Sigmoid colon (tissue), 7 donors: ENCODE measurements around the gene SPRED3. TPM values are rescaled to one million over a fixed set of nuclear protein-coding genes. Genes with fewer than 3 reads are reported as not detected.

Experiments
- DNase-seq: peaks from one replicate; pipeline ENCODE4 v3.0.0-alpha.2; 2019
- H3K27ac ChIP-seq, 4 donors: fragments of 200-600 bp; sonication (generic); one replicate each; pipeline ENCODE4 v1.5.1; 2016 to 2019; ENCODE audit warnings: mild to moderate bottlenecking in 1 of 4
- H3K27me3 ChIP-seq, 3 donors: fragments of 200-600 bp; sonication (generic); one replicate each; pipeline ENCODE4 v1.5.1; 2019; ENCODE audit warnings: mild to moderate bottlenecking in 1 of 3
- H3K36me3 ChIP-seq, 4 donors: fragments of 200-600 bp; sonication (generic); one replicate each; pipeline ENCODE4 v1.5.1; 2016 to 2019
- H3K4me1 ChIP-seq, 4 donors: fragments of 200-600 bp; sonication (generic); one replicate each; pipeline ENCODE4 v1.5.1; 2017 to 2019
- H3K4me3 ChIP-seq, 4 donors: fragments of 200-600 bp; sonication (generic); one replicate each; pipeline ENCODE4 v1.5.1; 2017 to 2019; ENCODE audit warnings: mild to moderate bottlenecking in 2 of 4, moderate library complexity in 1 of 4
- H3K9me3 ChIP-seq, 4 donors: fragments of 200-600 bp in 3 of 4; sonication (generic) in 3 of 4; one replicate each; pipeline versions ENCODE4 v1.5.1 to v1.6.1; 2013 to 2019
- EP300 ChIP-seq, 4 donors: sonication (generic); formaldehyde crosslinking; IDR thresholded peaks; one replicate each; pipeline ENCODE4 v1.6.1; 2017; ENCODE audit warnings: antibody characterized with exemption in 4 of 4
- POLR2A ChIP-seq, 2 donors: fragments of 450-650 bp; IDR thresholded peaks; one replicate each; pipeline ENCODE4 v1.6.1; 2016; ENCODE audit warnings: antibody characterized with exemption in 2 of 2, mild to moderate bottlenecking in 2 of 2, moderate library complexity in 2 of 2
- POLR2AphosphoS5 ChIP-seq, 4 donors: sonication (generic); formaldehyde crosslinking; IDR thresholded peaks; one replicate each; pipeline ENCODE4 v1.6.1; 2017; ENCODE audit warnings: antibody characterized with exemption in 4 of 4
- WGBS, 2 donors: extraction: QIAGEN DNeasy Blood & Tissue Kit; methylation state at CpG; one replicate each; pipeline ENCODE4 v1.1.7; 2013; 5-methylcytosine and 5-hydroxymethylcytosine counted together
- intact Hi-C: fragments of 100-400 bp; cut with DNase I; formaldehyde crosslinking; loops from one replicate; pipeline ENCODE4 v1.15.1; 2023
- polyA plus RNA-seq, 3 donors: library from polyadenylated mRNA; stranded (reverse); fragments of 200-250 nt; gene quantifications; one replicate each; pipeline ENCODE4 v1.2.3, GENCODE V29; 2013
- total RNA-seq, 4 donors: library from RNA; depleted of rRNA; stranded (reverse); fragments of >200 nt; gene quantifications; one replicate each; pipeline ENCODE4 v1.1.0, GENCODE V29; 2016
- TF ChIP-seq, protein P1 (sequence below), 4 experiments: fragments of 450-650 bp in 3 of 4; fragments of 200-600 bp in 1 of 4; IDR thresholded peaks; one replicate each; pipeline ENCODE4 v1.5.1; 2016 to 2019; ENCODE audit warnings: antibody characterized with exemption in 4 of 4, mild to moderate bottlenecking in 3 of 4, moderate library complexity in 2 of 4
- donor health status: healthy with polysubstance abuse.
- donor health status: Bipolar disorder and iron deficiency.
- donor health status: healthy.

Gene SPRED3
- total and polyA plus RNA-seq, 7 donors, result under 0.01 to 1.5 (median 0.36) TPM; not detected in 2

DNA sequence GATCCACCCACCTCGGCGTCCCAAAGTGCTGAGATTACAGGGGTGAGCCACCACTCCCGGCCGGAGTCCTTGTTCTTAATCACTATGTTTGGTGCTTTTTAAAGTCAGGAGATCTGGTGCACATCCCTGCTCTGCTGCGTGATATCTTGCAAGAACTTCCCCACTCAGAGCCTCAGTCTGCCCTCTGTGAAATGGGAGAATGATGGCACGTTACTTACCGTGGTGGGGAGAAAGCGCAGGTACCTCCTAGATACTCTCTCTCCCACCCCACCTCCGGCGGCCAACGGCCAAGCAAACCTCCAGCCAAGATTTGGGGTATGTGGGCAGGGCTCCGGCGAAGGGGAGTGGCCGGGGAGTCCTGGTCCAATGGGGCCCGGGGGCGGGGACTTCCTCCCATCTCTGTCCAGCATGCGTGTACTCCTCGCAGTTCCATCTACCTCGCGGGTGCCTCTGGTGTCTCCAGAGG, 44.8 kb downstream of the SPRED3 start, which contains the start of gene RYR1:
Gene RYR1, plus strand, starts transcription at position 424 of the 466 bp plus-strand sequence. CDS start 139 bp downstream, outside the sequence.
- 16 to 17% methylated on average over 20 of the region's 20 CpGs for WGBS, 2 donors
- Histone ChIP-seq H3K27ac (no peak within 1 kb of the TSS), H3K4me3 (peak within 1 kb of the TSS in 1 of 4 donors; percentile 31), H3K9me3 (no peaks in the 10 kb centered on the region), H3K27me3 (peaks cover 12 to 49% (median 36%) of the 10 kb centered on the region in 3 donors), H3K36me3 (no peaks in the 10 kb centered on the region), H3K4me1 (peaks cover 0 to 4% (median 0%) of the 10 kb centered on the region in 4 donors)
- intact Hi-C loops, result no loop called here
- no peak for DNase-seq
- TF ChIP-seq POLR2A (IDR thresholded peaks at IDR 0.05) (no peak), EP300 (IDR thresholded peaks at IDR 0.05) (no peak), POLR2AphosphoS5 (IDR thresholded peaks at IDR 0.05) (no peak)
- TF ChIP-seq, protein P1, sequence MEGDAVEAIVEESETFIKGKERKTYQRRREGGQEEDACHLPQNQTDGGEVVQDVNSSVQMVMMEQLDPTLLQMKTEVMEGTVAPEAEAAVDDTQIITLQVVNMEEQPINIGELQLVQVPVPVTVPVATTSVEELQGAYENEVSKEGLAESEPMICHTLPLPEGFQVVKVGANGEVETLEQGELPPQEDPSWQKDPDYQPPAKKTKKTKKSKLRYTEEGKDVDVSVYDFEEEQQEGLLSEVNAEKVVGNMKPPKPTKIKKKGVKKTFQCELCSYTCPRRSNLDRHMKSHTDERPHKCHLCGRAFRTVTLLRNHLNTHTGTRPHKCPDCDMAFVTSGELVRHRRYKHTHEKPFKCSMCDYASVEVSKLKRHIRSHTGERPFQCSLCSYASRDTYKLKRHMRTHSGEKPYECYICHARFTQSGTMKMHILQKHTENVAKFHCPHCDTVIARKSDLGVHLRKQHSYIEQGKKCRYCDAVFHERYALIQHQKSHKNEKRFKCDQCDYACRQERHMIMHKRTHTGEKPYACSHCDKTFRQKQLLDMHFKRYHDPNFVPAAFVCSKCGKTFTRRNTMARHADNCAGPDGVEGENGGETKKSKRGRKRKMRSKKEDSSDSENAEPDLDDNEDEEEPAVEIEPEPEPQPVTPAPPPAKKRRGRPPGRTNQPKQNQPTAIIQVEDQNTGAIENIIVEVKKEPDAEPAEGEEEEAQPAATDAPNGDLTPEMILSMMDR (IDR thresholded peaks at IDR 0.05), result no peak

DNA sequence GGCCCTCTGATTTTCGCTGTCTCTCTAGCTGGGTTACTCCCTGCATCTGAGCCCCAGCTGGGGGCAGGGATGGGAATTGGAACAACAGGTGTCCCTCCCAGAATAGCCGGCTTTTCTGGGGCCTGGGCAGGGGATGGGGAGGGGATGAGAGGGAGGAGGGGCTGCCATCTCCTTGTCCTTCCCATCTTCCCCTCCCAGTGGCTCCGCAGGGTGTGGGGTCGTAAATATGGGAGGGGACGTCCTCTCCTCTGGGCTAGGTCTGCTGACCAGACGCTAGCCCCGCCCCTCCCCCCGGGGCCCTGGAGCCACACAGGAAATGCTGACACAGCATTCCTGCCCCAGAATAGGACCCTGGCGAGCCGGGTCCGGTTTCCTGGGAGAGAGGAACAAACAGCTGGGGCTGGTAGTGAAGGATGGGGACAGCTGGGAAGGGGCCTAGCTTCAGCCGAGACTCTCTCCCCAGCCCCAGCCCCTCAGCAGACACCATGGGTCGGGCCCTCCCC, 46.1 kb downstream of the SPRED3 start:
- intact Hi-C loops, result no loop called here
- no peaks in the 10 kb centered on the region for H3K36me3 ChIP-seq
- peaks cover 0 to 4% (median 0%) of the 10 kb centered on the region in 4 donors for H3K4me1 ChIP-seq
- H3K27me3 ChIP-seq, result peaks cover 12 to 49% (median 44%) of the 10 kb centered on the region in 3 donors
- 12 to 24% methylated on average over 13 of the region's 13 CpGs for WGBS, 2 donors
- peak overlapping the region in 1 of 4 donors; percentile 31 for H3K4me3 ChIP-seq
- DNase-seq, result no peak
- H3K27ac ChIP-seq, result no peak overlapping the region
- H3K9me3 ChIP-seq, result no peaks in the 10 kb centered on the region
- TF ChIP-seq, protein P1 (IDR thresholded peaks at IDR 0.05), result no peak
- TF ChIP-seq EP300 (IDR thresholded peaks at IDR 0.05) (no peak), POLR2A (IDR thresholded peaks at IDR 0.05) (no peak), POLR2AphosphoS5 (IDR thresholded peaks at IDR 0.05) (no peak)

DNA sequence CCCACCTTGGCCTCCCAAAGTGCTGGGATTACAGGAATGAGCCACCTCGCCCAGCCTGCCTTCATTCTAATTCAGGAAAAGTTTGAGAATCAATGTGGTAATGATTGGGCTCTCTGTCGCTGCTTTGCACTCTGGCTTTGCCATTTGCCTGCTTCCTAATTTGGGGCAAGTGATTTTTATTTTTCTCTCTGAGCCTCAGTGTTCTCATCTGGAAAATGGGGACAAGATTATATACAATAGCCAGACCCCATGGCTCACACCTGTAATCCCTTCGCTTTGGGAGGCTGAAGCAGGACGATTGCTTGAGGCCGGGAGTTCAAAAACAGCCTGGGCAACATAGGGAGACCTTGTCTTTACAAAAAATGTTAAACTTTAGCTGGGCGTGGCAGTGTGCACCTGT, 48.8 kb downstream of the SPRED3 start:
- TF ChIP-seq EP300 (IDR thresholded peaks at IDR 0.05) (no peak), POLR2AphosphoS5 (IDR thresholded peaks at IDR 0.05) (no peak), POLR2A (IDR thresholded peaks at IDR 0.05) (no peak)
- TF ChIP-seq, protein P1 (IDR thresholded peaks at IDR 0.05), result no peak
- no peak for DNase-seq
- H3K9me3 ChIP-seq, result no peaks in the 10 kb centered on the region
- no peaks in the 10 kb centered on the region for H3K36me3 ChIP-seq
- no peak overlapping the region for H3K4me3 ChIP-seq
- WGBS, 2 donors, result 89 to 96% methylated on average over 6 of the region's 6 CpGs
- H3K27ac ChIP-seq, result no peak overlapping the region
- H3K27me3 ChIP-seq, result peaks cover 12 to 62% (median 46%) of the 10 kb centered on the region in 3 donors
- H3K4me1 ChIP-seq, result peaks cover 0 to 4% (median 0%) of the 10 kb centered on the region in 4 donors
- intact Hi-C loops, result no loop called here

DNA sequence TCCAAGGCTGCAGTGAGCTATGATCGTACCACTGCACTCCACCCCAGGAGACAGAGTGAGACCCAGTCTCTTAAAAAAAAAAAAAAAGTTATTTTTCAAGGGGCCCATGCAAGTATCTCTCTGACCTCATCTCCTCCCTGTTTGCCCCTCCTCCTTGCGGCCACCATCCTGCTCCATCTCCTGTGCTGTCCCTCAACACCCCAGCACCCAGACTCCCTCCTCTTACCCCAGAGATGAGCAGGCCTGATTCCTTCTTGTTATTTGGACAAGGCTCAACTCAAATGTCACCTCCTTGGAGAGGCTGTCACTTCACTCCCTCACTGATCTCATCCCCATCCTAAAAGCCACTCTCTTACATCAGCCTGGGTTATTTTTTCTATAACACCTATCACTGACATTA, 49.4 kb downstream of the SPRED3 start:
- TF ChIP-seq POLR2AphosphoS5 (IDR thresholded peaks at IDR 0.05) (no peak), POLR2A (IDR thresholded peaks at IDR 0.05) (no peak), EP300 (IDR thresholded peaks at IDR 0.05) (no peak)
- TF ChIP-seq, protein P1 (IDR thresholded peaks at IDR 0.05), result no peak
- Histone ChIP-seq H3K27ac (no peak overlapping the region), H3K36me3 (no peaks in the 10 kb centered on the region), H3K27me3 (peaks cover 12 to 62% (median 49%) of the 10 kb centered on the region in 3 donors), H3K4me1 (peaks cover 0 to 4% (median 0%) of the 10 kb centered on the region in 4 donors), H3K9me3 (no peaks in the 10 kb centered on the region), H3K4me3 (no peak overlapping the region)
- no peak for DNase-seq
- 86 to 95% methylated on average over 2 of the region's 2 CpGs for WGBS, 2 donors
- intact Hi-C loops, result no loop called here
